HG03060 (cell line): ENCODE results near the gene CPSF4.

Source experiments
- ATAC-seq: cut with Tn5 transposase; IDR thresholded peaks from one replicate; pipeline ENCODE4 v1.9.1; 2021; ENCODE audit warnings: low read depth, moderate number of reproducible peaks; ENCODE audit not compliant: unreplicated experiment

CPSF4 gene

DNA sequence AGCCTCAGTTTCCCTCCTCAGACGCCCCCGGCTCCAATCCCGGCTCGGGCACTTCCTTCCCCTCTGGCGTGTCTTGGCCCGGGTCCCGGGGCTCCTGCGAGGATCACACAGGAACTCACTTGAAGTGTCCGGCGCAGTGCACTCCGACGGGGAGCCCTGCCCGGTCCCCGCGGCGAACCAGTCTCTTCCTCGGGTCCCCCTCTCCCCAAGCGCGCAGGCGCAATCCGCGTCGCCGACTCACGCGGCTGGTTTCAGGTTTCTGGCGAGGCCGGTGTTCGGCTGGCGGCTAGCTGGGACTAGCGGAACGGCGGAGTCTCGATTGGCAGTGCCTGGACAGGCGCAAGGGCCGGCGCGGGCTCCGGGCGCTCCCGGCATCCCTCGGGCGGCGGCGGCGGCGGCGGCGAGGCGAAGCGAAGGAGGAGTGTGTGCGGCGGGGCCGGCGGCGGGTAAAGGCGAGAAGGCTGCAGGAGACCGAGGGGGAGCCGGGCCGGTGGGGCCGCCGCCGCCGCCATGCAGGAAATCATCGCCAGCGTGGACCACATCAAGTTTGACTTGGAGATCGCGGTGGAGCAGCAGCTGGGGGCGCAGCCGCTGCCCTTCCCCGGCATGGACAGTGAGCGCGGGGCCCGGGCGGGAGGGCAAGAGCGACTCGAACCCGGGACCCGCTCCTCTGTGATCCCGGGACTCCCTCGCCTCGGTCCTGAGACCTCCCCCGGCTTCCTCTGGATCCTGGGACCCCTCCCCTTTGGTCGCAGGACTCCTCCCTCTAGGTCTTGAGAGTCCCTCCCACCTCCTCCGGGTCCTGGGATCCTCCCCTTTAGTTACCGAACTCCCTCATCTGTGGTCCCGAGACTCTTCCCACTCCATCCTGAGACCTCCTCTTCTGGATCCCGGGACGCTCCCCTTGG is at the start of gene CPSF4, which contains the start of gene PTCD1:
Gene CPSF4, plus strand, starts transcription at position 371 of the 908 bp plus-strand sequence. Its CDS starts 140 bp downstream, at position 511.
Gene PTCD1, minus strand, starts transcription at position 226 of the 908 bp plus-strand sequence. CDS start 3,556 bp downstream, outside the sequence.
- peak; percentile 82 for ATAC-seq

DNA sequence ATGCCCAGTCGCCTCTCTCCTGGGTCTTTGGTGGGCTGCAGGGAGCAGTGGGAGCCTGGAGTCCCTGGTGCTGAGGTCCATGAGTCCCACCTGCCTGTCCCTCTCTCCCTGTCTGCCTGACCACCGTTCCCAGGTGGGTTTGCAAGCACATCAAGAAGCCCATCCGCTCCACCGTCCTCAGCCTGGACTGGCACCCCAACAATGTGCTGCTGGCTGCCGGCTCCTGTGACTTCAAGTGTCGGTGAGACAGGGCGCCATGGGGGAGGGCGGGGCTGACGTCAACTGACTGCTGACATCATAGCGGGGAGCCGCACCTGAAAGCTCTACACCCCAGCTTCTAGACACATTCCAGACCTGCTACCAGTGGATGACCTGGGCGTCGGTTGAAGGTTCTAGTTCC is 49.0 kb upstream of the CPSF4 start:
- no peak for ATAC-seq

DNA sequence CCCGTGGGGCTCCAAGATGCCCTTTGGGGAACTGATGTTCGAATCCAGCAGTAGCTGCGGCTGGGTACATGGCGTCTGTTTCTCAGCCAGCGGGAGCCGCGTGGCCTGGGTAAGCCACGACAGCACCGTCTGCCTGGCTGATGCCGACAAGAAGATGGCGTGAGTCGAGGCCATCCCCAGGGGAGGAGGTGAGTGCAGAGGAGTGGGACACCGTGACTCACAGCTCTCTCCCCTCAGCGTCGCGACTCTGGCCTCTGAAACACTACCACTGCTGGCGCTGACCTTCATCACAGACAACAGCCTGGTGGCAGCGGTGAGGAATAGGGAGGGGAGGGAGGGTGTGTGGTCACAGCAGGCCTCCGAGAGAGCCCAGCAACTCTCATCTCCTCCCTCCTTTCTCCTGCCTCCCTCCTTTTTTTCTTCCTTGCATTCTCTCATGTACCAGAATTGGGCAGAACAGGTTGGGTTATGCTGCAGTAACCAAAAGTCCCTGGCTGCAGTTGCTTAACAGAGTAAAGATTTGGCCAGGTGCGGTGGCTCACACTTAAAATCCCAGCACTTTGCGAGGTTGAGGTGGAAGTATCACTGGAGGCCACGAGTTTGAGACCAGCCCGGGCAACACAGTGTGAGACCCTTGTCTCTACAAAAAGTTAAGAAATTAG is 47.7 kb upstream of the CPSF4 start:
- ATAC-seq, result no peak

DNA sequence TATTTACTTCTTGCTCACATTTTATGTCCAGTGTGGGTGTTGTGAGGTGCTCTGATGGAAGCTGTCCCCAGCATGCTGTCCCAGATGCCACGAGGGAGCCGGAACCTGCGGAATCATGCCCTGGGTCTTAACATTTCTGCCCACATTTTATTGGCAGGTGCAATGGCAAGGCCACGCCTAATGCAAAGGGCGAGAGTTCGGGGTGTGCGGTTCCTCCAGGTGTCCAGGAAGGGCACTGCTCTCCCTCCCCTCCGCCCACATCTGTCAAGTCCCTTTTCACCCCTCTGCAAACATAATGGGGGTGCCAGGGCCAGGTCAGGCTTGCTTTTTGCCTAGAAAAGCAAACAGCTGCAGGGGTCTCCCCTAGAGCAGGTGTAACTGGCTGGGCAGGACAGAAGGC is 46.7 kb upstream of the CPSF4 start:
- ATAC-seq, result no peak

DNA sequence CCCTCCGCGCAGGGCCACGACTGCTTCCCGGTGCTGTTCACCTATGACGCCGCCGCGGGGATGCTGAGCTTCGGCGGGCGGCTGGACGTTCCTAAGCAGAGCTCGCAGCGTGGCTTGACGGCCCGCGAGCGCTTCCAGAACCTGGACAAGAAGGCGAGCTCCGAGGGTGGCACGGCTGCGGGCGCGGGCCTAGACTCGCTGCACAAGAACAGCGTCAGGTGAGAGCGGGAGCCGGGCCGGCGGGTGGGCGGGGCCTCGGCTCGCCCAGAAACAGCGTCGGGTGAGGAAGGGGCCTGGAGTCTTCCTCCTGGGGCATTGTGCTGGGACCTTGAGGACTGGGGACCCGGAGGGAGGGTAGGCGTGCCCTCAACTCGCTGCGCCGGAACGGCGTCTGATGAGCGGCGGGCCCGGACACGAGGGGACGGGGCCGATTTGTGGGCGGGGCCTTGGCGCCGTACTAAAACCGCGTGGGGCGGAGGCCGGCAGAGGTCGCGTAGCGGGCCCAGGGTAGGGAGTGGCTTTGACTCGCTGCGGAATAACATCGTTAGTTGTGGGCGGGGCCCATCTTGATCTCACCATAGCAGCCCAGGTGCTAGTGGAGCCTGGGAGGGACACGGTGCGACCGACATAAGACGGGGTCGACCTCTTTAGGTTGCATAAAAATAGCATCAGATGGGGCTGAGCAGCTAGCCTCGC is 45.9 kb upstream of the CPSF4 start:
- no peak for ATAC-seq

DNA sequence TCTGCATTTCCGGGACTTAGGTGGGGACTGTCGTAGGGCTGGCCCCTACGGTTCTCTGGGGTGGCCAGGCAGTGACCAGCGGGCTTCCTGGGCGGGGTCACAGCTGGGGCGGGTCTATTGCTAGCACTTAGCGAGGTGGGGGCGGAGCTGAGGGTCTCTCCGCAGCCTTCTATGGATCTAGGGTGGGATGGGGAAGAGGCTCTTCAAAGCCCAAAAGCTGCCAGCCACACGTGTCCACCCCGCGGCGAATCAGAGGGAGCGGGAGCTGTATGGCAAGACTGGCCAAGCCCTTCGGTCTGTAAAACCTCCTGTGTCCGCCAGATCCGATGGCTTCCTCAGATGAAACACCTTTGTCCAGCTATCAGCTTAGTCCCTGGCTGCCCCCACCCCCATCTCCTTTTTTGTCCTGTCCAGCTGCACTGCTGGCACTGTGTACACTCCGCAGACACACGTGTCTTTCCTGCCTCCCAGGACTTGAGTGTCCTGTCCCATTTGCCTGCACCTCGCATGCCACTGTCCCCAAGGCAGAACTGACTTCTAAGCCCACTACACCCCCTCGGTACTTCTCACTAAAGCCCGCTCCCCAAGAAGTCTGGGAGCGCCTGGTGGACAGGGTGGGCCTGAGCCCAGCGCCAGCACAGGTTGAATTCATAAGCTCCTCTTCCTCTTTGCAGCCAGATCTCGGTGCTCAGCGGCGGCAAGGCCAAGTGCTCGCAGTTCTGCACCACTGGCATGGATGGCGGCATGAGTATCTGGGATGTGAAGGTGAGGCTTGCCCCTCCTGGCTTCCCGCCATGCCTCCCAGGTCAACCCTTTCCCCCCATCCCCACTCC is 45.2 kb upstream of the CPSF4 start:
- no peak for ATAC-seq

DNA sequence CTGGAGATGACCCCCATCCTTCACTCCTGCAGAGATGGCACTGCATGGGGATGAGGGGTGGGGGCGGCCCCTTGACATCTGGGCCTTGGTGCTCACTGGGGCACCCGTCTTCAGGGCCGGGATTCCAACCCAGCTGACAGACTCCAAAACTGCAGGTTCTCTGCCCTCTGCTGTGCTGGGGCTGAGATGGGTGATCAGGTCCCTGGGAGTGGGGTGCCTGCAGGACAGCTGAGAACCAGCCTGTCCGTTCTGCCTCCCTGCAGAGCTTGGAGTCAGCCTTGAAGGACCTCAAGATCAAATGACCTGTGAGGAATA is 44.6 kb upstream of the CPSF4 start:
- no peak for ATAC-seq

DNA sequence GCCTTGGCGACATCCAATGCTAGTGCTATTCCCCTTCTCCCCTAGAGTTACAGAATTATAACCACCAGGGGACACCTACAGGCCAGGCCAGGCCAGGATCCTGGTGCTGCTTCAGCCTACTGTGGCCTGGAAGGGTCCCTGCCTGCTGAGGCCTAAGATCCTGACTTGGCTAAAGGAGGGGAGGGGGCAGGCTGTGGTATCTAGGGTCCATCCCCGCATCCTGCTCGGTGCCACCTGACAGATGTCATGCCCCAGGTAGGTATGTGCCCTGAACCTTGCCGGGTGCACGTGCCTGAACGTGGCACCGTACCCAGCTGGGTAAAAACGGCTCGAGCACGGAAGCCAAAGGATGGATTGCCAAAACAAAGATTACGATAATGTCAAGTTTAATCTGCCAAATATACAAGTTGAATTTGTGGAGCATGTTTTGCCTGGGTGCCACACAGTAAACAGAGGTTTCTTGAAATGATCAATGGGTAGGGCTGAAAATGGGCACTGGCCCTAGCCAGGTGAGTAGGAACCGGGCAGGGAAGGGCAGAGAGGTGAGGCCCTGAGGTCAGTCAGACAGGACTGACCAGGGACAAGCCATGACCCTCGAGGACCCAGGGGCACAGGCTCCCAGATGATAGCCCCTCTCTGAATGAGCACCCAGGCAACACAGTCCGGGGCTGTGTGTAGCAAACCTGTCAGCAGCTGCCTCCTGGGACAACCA is 43.0 kb upstream of the CPSF4 start:
- ATAC-seq, result no peak

DNA sequence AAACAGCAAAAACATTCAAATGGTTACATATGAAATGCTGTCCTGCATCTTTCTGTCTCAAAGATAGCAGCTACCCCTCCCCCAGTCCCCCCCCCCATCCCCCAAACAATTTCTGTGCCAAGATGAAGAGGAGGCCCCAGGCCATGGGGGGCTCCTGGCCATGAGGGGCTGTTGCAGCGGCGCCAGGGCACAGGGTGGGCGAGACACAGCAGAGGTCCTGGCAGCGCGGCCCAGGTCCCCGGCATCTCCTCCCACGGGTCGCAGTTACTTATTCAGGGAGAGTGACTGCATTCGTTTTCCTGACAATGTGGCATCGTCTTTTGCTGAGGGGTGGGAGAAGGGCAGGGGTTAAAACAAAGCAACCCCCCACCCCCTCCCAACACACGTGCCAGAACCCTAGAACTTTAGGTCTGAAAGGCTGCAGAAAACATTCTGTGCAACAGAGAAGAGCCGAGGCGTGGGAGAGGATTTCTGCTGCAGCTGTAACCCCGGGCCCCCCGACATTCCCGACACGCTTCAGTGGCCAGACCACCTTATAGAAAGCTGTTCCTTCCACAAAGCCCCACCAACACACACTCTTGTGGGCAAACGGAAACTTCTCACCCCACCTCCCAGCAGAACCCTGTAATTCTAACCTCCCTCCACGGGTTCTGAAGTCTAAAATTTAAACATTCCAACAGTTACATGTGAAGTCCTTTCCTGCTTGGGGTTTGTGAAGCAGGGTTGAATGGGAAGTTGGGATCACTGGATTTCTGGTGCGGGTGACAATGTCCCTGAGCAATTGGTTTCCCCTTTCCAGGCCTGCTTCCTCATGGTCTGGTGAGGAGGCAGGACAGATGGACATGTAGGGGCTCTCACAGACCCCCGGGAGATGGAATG is 42.1 kb upstream of the CPSF4 start:
- ATAC-seq, result no peak

DNA sequence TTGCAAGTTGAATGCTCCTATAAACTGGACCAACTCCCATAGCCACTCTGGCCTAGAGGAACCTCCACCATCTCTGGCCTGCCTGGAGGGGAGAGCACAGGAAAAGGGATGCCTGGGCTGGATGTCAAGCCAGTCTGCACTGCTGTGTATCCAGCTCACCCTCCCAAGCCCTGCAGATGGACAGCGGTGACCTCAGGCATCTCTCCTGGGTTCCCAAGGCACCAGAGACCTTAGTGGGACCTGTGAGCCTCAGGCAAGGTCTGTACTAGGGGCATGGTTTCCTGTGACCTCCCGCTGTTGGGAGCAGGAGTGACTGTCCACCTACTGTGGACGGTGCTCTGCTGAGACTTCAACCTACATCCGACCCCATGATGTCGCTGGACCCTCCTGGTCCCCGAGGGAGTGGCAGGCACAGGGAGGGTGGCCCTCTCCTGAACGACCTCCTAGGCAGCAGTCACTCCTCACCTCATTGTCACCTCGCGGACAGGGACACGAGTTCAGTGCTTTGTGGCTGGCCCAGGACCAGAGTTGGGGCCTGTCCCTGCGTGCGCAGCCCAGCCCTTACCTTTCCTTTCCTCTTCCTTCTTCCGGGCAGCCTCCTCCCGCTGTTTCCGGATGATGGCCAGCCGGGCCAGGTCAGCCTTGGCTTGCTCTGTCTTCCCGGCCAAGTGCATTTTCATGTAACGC is 41.3 kb upstream of the CPSF4 start:
- no peak for ATAC-seq

DNA sequence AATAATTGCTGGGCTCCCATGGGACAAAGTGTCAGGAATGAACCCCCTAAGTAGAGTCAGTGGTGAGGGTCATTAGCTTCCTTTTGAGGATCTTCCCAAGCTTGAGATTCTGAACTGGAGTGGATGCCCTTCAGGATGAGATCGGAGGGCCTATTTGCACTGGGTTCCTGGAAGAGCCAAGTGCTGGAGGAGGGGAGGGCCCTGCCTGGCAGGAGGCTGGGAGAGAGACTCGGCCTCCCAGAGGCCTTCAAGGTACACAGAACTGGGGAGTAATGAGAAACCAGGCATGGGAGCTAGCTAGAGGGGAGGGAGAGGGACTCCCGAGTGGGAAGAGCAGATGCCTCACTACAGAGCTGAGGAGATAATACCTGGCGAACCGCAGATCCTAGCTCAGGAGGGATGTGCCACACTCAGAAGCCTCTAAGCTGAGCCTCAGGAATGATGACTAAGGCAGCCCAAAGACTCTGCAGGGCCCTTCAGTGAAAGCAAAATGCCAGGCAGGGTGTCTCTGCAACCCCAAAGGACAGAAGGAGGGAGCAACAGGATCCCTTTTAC is 39.8 kb upstream of the CPSF4 start:
- ATAC-seq, result no peak

DNA sequence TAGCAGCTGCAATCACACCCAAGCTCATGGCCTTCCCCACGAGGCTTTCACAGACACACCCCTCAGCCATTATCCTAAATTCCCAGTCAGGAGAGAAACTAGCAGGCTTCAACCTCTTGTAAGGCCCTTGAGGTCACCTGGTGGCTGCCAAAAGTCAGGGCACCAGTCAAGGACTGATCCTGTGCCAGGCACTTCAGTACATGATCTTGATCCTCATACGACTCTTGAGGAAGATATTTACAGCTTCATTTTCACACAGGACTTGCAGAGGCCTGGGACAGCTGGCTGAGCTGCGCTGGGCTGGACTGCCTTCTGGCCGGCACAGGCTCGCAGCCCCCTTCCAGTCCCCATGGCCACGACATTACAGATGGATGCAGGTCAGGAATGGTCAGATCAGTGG is 39.1 kb upstream of the CPSF4 start:
- no peak for ATAC-seq

DNA sequence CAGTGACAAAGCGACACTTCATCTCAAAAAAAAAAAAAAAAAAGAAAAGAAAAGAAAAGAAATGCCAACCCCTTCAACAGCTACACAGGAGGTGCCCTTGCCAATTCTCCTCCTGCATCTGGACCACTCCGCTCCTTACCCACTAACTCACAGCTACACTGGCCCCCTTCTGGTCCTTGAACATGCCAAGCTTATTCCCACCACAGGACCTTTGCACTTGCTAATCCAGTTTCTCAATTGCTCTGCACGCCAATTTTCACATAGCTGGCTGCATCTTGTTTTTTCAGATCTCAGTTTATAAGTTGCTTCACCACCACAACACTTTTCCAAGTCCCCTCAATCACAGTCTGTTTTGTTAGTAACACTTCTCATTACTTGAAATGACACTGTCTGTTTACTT is 35.9 kb upstream of the CPSF4 start:
- ATAC-seq, result no peak

DNA sequence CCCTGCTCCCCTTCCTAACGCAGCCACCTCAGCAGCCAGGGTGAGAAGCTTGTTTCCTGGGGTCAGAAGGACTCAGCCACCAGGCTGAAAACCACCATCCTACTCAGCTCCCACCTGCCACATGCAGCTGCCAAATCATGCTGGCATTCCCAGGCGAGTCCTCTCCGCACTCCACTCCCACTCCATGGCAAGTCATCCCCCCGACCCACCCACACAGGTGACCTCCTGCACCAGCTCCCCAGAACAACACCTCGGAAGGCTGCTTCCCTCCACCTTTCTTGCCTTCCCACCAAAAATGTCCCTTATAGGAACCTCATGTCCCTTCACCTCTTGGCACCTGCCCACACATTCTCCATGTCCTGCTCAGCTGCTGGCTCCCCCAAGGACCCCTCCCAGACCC is 35.0 kb upstream of the CPSF4 start:
- no peak for ATAC-seq

DNA sequence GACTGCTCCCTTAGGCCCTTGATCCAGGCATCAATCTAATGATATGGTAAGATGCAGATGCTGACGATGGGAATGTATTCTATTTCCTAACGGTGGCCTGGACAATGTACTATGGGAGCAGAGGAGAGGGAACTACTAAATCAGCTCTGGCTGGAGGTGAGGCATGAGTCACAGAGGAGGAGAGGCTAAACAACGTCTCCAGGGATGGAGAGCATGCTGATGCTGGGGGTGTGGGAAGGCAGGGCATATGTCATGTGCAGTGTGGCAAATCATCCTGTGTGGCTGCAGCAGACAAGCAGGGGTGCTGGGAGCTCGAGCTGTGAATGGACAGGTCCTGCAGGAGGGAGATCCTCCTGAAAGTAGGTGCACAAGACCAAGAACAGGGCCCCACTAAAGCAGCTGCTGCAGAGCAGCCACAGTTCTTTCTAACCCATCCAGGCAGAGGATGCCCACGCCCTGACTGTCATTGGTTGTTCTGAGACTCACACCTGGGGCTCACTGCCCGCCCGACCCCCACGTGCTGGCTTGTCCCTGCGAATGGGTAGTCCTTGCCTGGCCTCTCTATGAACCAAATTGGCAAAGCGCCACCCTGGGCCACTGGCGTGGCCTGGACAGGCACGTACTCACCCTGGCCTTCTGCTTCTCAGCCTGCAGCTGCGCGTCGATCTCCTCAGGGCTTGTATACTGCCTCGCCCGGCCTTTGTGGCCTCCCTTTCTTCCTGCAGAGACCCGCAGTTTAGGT is 34.3 kb upstream of the CPSF4 start:
- ATAC-seq, result no peak

DNA sequence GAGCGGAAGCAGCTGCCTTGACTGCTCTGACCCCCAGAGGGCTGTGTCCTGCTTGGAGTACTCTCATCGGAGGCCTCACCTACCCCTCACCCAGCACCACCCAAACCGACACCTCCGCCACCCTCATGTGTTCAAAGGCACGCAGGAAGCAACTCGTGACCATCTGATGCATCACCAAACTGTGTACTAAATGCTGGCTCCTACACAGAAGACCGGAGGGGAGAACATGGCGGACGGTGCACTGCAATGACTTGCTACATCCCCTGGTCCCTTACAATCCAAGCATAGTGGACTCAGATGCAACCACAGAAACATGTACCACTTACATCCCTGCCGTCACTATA is 33.8 kb upstream of the CPSF4 start:
- ATAC-seq, result no peak

DNA sequence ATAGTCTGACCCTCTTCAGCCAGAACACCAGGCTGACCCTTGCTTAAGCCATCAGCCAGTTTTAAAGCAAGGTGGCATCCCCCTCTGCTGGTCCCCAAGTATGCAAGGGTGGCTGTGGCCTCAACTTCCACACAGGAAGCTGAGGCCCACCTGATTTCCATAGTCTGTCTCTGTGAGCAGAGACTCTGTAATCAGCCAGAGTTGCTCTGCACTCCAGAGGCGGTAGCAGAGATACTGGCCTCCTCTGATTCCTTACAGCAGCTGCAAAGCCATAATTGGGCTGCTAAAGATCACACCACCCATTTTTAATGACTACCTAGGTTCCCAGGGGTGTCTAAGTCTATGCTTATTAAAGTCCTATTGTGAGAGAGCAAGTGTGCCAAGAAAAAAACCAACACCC is 32.2 kb upstream of the CPSF4 start:
- ATAC-seq, result no peak
